ENCODE measurements around the gene GCG. TPM values are rescaled to one million over a fixed set of nuclear protein-coding genes. Genes with fewer than 3 reads are reported as not detected.

GCG gene
- total RNA-seq (2022; extraction: Qiagen RNA extraction), result not detected in 5 replicates

DNA sequence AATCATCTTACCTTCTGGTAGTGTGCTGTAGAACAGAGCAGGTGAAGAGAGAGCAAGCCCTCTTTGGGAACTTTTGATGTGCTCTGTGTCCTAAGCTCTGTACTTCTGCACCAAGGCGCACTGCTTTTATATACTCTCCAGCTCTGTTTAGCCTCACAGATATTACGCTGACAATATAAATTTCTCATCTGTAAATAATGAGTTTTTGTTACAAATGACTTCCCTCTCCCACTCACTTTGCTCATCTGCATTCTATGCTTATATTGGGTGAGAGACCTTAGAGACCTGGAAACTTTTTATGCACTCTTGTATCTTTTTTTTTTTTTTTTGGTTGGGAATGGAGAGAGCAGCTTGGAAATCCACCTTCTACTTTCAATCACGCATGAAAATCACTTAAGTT is at the start of gene GCG:
Gene GCG (minus strand): TSS at position 101 of the 400 bp plus-strand sequence. CDS start 3,069 bp downstream, outside the sequence.

Other genes starting within 250 kb of the GCG start
- gene DPP4, start 78.0 kb downstream of the GCG start, total RNA-seq (2022; extraction: Qiagen RNA extraction), result 0.46 to 0.87 TPM (median 0.57 TPM) in 5 replicates
- gene FAP, start 91.2 kb upstream of the GCG start, total RNA-seq (2022; extraction: Qiagen RNA extraction), result 0.15 TPM in 1 of 5 replicates, not detected in the others
- 0.81 to 1.4 TPM (median 0.99 TPM) in 5 replicates for gene IFIH1, start 166.4 kb upstream of the GCG start, total RNA-seq (2022; extraction: Qiagen RNA extraction)
- 5.0 to 7.4 TPM (median 6.6 TPM) in 5 replicates for gene GCA, start 191.9 kb upstream of the GCG start, total RNA-seq (2022; extraction: Qiagen RNA extraction)

Measured in A549 treated with Mapracorat at 1 μM for 4 hours (cell line).